BJ (cell line): ENCODE results near the gene DNAJB13. TPM values are rescaled to one million over a fixed set of nuclear protein-coding genes. Genes with fewer than 3 reads are reported as not detected.

Experiments used
- CTCF ChIA-PET: fragments of 350-600 bp; formaldehyde crosslinking; extraction: SDS; loops from one replicate; lab custom pipeline; 2021; ENCODE audit warnings: antibody characterized with exemption, inconsistent platforms; lab: Yijun Ruan, JAX
- POLR2A ChIA-PET: fragments of 300-600 bp; sonication (Branson Sonifier 250); formaldehyde crosslinking; extraction: SDS; loops from one replicate; lab custom pipeline; 2021; ENCODE audit warnings: antibody characterized with exemption; lab: Charles Lee
- DNase-seq: peaks from one replicate; pipeline ENCODE4 v3.0.0-alpha.2; 2011; ENCODE audit warnings: low read depth
- H3K27me3 ChIP-seq: 2 replicates; pipeline ENCODE4 v1.6.0; 2011; ENCODE audit warnings: low read length; ENCODE audit not compliant: control insufficient read depth, insufficient read depth
- H3K36me3 ChIP-seq: 2 replicates; pipeline ENCODE4 v1.5.1; 2011; ENCODE audit warnings: low read length; ENCODE audit not compliant: control insufficient read depth, insufficient read depth
- H3K4me3 ChIP-seq: 2 replicates; pipeline ENCODE4 v1.5.1; 2011; ENCODE audit warnings: low read depth, mild to moderate bottlenecking, control low read depth, low read length
- CTCF ChIP-seq: IDR thresholded peaks from 2 replicates; pipeline ENCODE4 v1.5.1; 2011; ENCODE audit warnings: low read depth, mild to moderate bottlenecking, control low read depth, inconsistent platforms, low read length, moderate library complexity; ENCODE audit not compliant: insufficient read depth
- polyA plus RNA-seq: library from polyadenylated mRNA; depleted of rRNA; stranded (reverse); fragments of >200 nt; gene quantifications from 2 replicates; pipeline ENCODE4 v1.2.3, GENCODE V29; 2011; rRNA removed

The DNAJB13 gene
- polyA plus RNA-seq, 1 experiment = 0.47 TPM

- TF ChIP-seq CTCF = no peak
- ChIA-PET CTCF (no interaction called here), POLR2A (no interaction called here)
- DNase-seq = no peak
- Histone ChIP-seq H3K4me3 (no peak overlapping the region), H3K36me3 (peaks cover 7% of the 10 kb centered on the region; the same call in 1 of the 2 replicates), H3K27me3 (no peaks in the 10 kb centered on the region)
Observed at GRCh38 chr11:74018331-74019005, 67.6 kb downstream of the DNAJB13 start.

- Histone ChIP-seq H3K27me3 (no peaks in the 10 kb centered on the region), H3K4me3 (no peak overlapping the region), H3K36me3 (peaks cover 4% of the 10 kb centered on the region; the same call in 1 of the 2 replicates)
- ChIA-PET POLR2A (no interaction called here), CTCF (interaction anchor here (0.6 kb wide), 2 partner anchors 18 to 46 kb away, joined by 3 read pairs; no protein-coding TSS in a partner anchor)
- DNase-seq = no peak
- TF ChIP-seq CTCF = no peak
Observed at GRCh38 chr11:74019104-74019738, 68.4 kb downstream of the DNAJB13 start.

GRCh38 chr11:74019860-74020259, 69.0 kb downstream of the DNAJB13 start:
- no peak for DNase-seq
- no peak for TF ChIP-seq CTCF
- CTCF ChIA-PET = interaction anchor here (0.6 kb wide), 1 partner anchor 17 kb away, joined by 3 read pairs; no protein-coding TSS in a partner anchor
- POLR2A ChIA-PET = no interaction called here
- H3K36me3 ChIP-seq = peaks cover 2% of the 10 kb centered on the region; the same call in 1 of the 2 replicates
- H3K4me3 ChIP-seq = no peak overlapping the region
- no peaks in the 10 kb centered on the region for H3K27me3 ChIP-seq

Other genes starting within 250 kb of the DNAJB13 start
- 73.5 and 105 TPM in 2 replicates for gene RAB6A, start 190.0 kb upstream of the DNAJB13 start, polyA plus RNA-seq
- gene MRPL48, start 163.2 kb upstream of the DNAJB13 start, polyA plus RNA-seq = 52.3 and 61.1 TPM in 2 replicates
- gene COA4, start 74.2 kb upstream of the DNAJB13 start, polyA plus RNA-seq = 61.6 and 62.5 TPM in 2 replicates
- 12.2 and 14.7 TPM in 2 replicates for gene PAAF1, start 74.0 kb upstream of the DNAJB13 start, polyA plus RNA-seq
- gene UCP2, start 31.8 kb downstream of the DNAJB13 start, polyA plus RNA-seq = 15.7 and 26.6 TPM in 2 replicates
- gene UCP3, start 58.1 kb downstream of the DNAJB13 start, polyA plus RNA-seq = 0.54 and 0.77 TPM in 2 replicates
- gene C2CD3, start 220.0 kb downstream of the DNAJB13 start, polyA plus RNA-seq = 10.3 and 11.2 TPM in 2 replicates
- 93.8 and 133 TPM in 2 replicates for gene PPME1, start 220.3 kb downstream of the DNAJB13 start, polyA plus RNA-seq